Hematopoietic multipotent progenitor cell treated with erythropoietin and hydrocortisone succinate and interleukin-3 and kit ligand, for 15 days (in vitro differentiated cells): ENCODE data around the gene F2RL3.
"Not testable (repeated sequence)": the region's sequence is repeated elsewhere in the genome, so short reads cannot be mapped to it uniquely, and the experiment has no call there.

Experiments used
- DNase-seq: peaks from one replicate; pipeline ENCODE4 v3.0.0-alpha.2; 2015; ENCODE audit warnings: low spot score

Gene F2RL3

GRCh38 chr19:16922592-16922934 is 33.8 kb downstream of the F2RL3 start:
- no peak for DNase-seq

- no peak for DNase-seq
Observed at GRCh38 chr19:16922949-16923348, 34.1 kb downstream of the F2RL3 start.

- DNase-seq, result no peak
Observed at GRCh38 chr19:16927883-16928282, 39.1 kb downstream of the F2RL3 start.

- DNase-seq, result no peak
Observed at GRCh38 chr19:16928351-16928750, 39.6 kb downstream of the F2RL3 start.

GRCh38 chr19:16928916-16929315 is 40.1 kb downstream of the F2RL3 start:
- DNase-seq, result no peak

- no peak for DNase-seq
Observed at GRCh38 chr19:16930753-16931152, 42.0 kb downstream of the F2RL3 start.

- DNase-seq, result no peak
Observed at GRCh38 chr19:16931306-16931705, 42.5 kb downstream of the F2RL3 start.

GRCh38 chr19:16934489-16934888 is 45.7 kb downstream of the F2RL3 start:
- DNase-seq, result no peak

- no peak for DNase-seq
Observed at GRCh38 chr19:16936901-16937300, 48.1 kb downstream of the F2RL3 start.

- DNase-seq, result not testable (repeated sequence)
Observed at GRCh38 chr19:16937796-16938195, 49.0 kb downstream of the F2RL3 start.

- DNase-seq, result no peak
Observed at GRCh38 chr19:16938211-16938610, 49.4 kb downstream of the F2RL3 start.

- not testable (repeated sequence) for DNase-seq
Observed at GRCh38 chr19:16940063-16940462, 51.3 kb downstream of the F2RL3 start.

GRCh38 chr19:16940626-16941025 is 51.8 kb downstream of the F2RL3 start:
- no peak for DNase-seq
